Stimulated activated CD8-positive, alpha-beta memory T cell treated with anti-CD3 and anti-CD28 coated beads, Interleukin-4, amount 100 ng/mL, for 24 hours (primary cell): ENCODE results near the gene NOC2L.
"Not testable (repeated sequence)": the region's sequence is repeated elsewhere in the genome, so short reads cannot be mapped to it uniquely, and the experiment has no call there.

Source experiments
- DNase-seq: peaks from one replicate; pipeline ENCODE4 v3.0.0-alpha.2; 2020; ENCODE audit warnings: low read depth

The NOC2L gene

GRCh38 chr1:904310-904950 lies 54.6 kb downstream of the NOC2L start:
- peak; percentile 75 for DNase-seq

GRCh38 chr1:903721-904271 lies 55.3 kb downstream of the NOC2L start:
- no peak for DNase-seq

- DNase-seq, result no peak
These were observed 55.8 kb downstream of the NOC2L start for GRCh38 chr1:903305-903704.

- no peak for DNase-seq
These were observed 56.3 kb downstream of the NOC2L start for GRCh38 chr1:902802-903201.

- no peak for DNase-seq
These were observed 57.8 kb downstream of the NOC2L start for GRCh38 chr1:901108-901859.

GRCh38 chr1:899636-900317 lies 59.3 kb downstream of the NOC2L start:
- no peak for DNase-seq

GRCh38 chr1:897951-898350 lies 61.1 kb downstream of the NOC2L start:
- DNase-seq, result not testable (repeated sequence)

- DNase-seq, result no peak
These were observed 61.8 kb downstream of the NOC2L start for GRCh38 chr1:897226-897625.
